MCF 10A (cell line): ENCODE data around the gene FFAR1. TPM values are rescaled to one million over a fixed set of nuclear protein-coding genes. Genes with fewer than 3 reads are reported as not detected.

Experiments
- BruUV-seq: library from RNA; stranded (reverse); fragments of 400-500 nt; replicated peaks from 2 replicates; lab custom pipeline; 2021; lab: Mats Ljungman, UMichigan
- CTCF ChIA-PET: fragments of 300-600 bp; sonication (Branson Sonifier 250); formaldehyde crosslinking; extraction: SDS; loops from one replicate; lab custom pipeline; 2021; ENCODE audit warnings: antibody characterized with exemption, inconsistent platforms; lab: Yijun Ruan, JAX
- POLR2A ChIA-PET: fragments of 300-600, 350-650 bp; sonication (Branson Sonifier 250); formaldehyde crosslinking; extraction: SDS; loops from one replicate; lab custom pipeline; 2020; ENCODE audit warnings: antibody characterized with exemption, inconsistent platforms; lab: Yijun Ruan, JAX
- DNase-seq: peaks from one replicate; pipeline ENCODE4 v3.0.0-alpha.2; 2018; ENCODE audit not compliant: unreplicated experiment
- H3K27ac Mint-ChIP-seq: one replicate; pipeline ENCODE4 v1.8.0; 2022; ENCODE audit warnings: mild to moderate bottlenecking, low read depth, mixed read lengths; ENCODE audit not compliant: unreplicated experiment
- H3K27me3 Mint-ChIP-seq: one replicate; pipeline ENCODE4 v1.8.0; 2022; ENCODE audit warnings: mixed read lengths; ENCODE audit not compliant: insufficient read depth, unreplicated experiment
- H3K36me3 Mint-ChIP-seq: one replicate; pipeline ENCODE4 v1.8.0; 2022; ENCODE audit warnings: mild to moderate bottlenecking, moderate library complexity, mixed read lengths; ENCODE audit not compliant: insufficient read depth, unreplicated experiment
- H3K4me1 Mint-ChIP-seq: one replicate; pipeline ENCODE4 v1.8.0; 2022; ENCODE audit warnings: mixed read lengths; ENCODE audit not compliant: insufficient read depth, unreplicated experiment
- H3K4me3 Mint-ChIP-seq: one replicate; pipeline ENCODE4 v1.8.0; 2022; ENCODE audit warnings: mild to moderate bottlenecking, moderate library complexity, mixed read lengths; ENCODE audit not compliant: unreplicated experiment
- H3K9me3 Mint-ChIP-seq: one replicate; pipeline ENCODE4 v1.8.0; 2022; ENCODE audit warnings: mixed read lengths; ENCODE audit not compliant: unreplicated experiment
- CTCF ChIP-seq: fragments of 200-600 bp; IDR thresholded peaks from one replicate; pipeline ENCODE4 v1.8.0; 2022; ENCODE audit warnings: antibody characterized with exemption, mild to moderate bottlenecking; ENCODE audit not compliant: unreplicated experiment
- intact Hi-C: fragments of 100-400 bp; cut with micrococcal nuclease; formaldehyde crosslinking; loops from 2 replicates; pipeline ENCODE4 v1.14.1; 2022
- total RNA-seq: library from RNA; stranded (reverse); gene quantifications from 2 replicates; pipeline ENCODE4 v1.2.3, GENCODE V29; 2022

FFAR1 gene
- total RNA-seq, 1 experiment from 2014 or later = not detected

- no TSS peak for BruUV-seq
- H3K4me1 Mint-ChIP-seq = peaks cover 11% of the 10 kb centered on the region
- no peak overlapping the region for H3K27ac Mint-ChIP-seq
- H3K9me3 Mint-ChIP-seq = no peaks in the 10 kb centered on the region
- ChIA-PET POLR2A (no interaction called here), CTCF (interaction anchor here (0.6 to 0.7 kb wide), 2 partner anchors 84 to 261 kb away, joined by 3 to 7 read pairs; no protein-coding TSS in a partner anchor)
- no peak for TF ChIP-seq CTCF
- H3K4me3 Mint-ChIP-seq = no peak overlapping the region
- peaks cover 6% of the 10 kb centered on the region for H3K36me3 Mint-ChIP-seq
- intact Hi-C loops = no loop called here
- H3K27me3 Mint-ChIP-seq = peaks cover 27% of the 10 kb centered on the region
- peak; percentile 16 for DNase-seq
Observed at GRCh38 chr19:35327642-35328041, 20.1 kb upstream of the FFAR1 start.

GRCh38 chr19:35328851-35329285, 18.8 kb upstream of the FFAR1 start, which contains the start of gene CD22:
Gene CD22, plus strand, starts transcription at chr19:35329187. Its CDS starts 2,854 bp downstream, at chr19:35332041.
- ChIA-PET POLR2A (no interaction called here), CTCF (interaction anchor here (0.7 kb wide), 1 partner anchor 40 kb away, joined by 3 read pairs; no protein-coding TSS in a partner anchor)
- Mint-ChIP-seq H3K27ac (no peak within 1 kb of the TSS), H3K36me3 (peaks cover 6% of the 10 kb centered on the region), H3K27me3 (peaks cover 39% of the 10 kb centered on the region), H3K4me3 (no peak within 1 kb of the TSS), H3K4me1 (peaks cover 11% of the 10 kb centered on the region), H3K9me3 (no peaks in the 10 kb centered on the region)
- TF ChIP-seq CTCF = no peak
- no TSS peak for BruUV-seq
- intact Hi-C loops = no loop called here
- no peak for DNase-seq

- DNase-seq = no peak
- H3K9me3 Mint-ChIP-seq = no peaks in the 10 kb centered on the region
- POLR2A ChIA-PET = no interaction called here
- H3K36me3 Mint-ChIP-seq = peaks cover 6% of the 10 kb centered on the region
- intact Hi-C loops = no loop called here
- CTCF ChIA-PET = no interaction called here
- no TSS peak for BruUV-seq
- no peak overlapping the region for H3K27ac Mint-ChIP-seq
- H3K4me3 Mint-ChIP-seq = no peak overlapping the region
- H3K27me3 Mint-ChIP-seq = peaks cover 44% of the 10 kb centered on the region
- no peak for TF ChIP-seq CTCF
- H3K4me1 Mint-ChIP-seq = peaks cover 7% of the 10 kb centered on the region
Observed at GRCh38 chr19:35329323-35329722, 18.4 kb upstream of the FFAR1 start.

- peaks cover 6% of the 10 kb centered on the region for H3K36me3 Mint-ChIP-seq
- BruUV-seq = no TSS peak
- intact Hi-C loops = no loop called here
- peaks cover 56% of the 10 kb centered on the region for H3K27me3 Mint-ChIP-seq
- H3K9me3 Mint-ChIP-seq = no peaks in the 10 kb centered on the region
- DNase-seq = no peak
- H3K4me3 Mint-ChIP-seq = no peak overlapping the region
- POLR2A ChIA-PET = no interaction called here
- CTCF ChIA-PET = interaction anchor here (0.6 kb wide), 1 partner anchor 365 kb away, joined by 3 read pairs; no protein-coding TSS in a partner anchor
- H3K4me1 Mint-ChIP-seq = no peaks in the 10 kb centered on the region
- no peak overlapping the region for H3K27ac Mint-ChIP-seq
- TF ChIP-seq CTCF = no peak
Observed at GRCh38 chr19:35330475-35330874, 17.2 kb upstream of the FFAR1 start.
